Gastrocnemius medialis (tissue), 4 donors: ENCODE results near the gene ADAM17.

ENCODE experiments used
- POLR2A ChIP-seq, 2 donors: fragments of 450-650 bp; IDR thresholded peaks; one replicate each; pipeline ENCODE4 v1.6.1; 2017; ENCODE audit warnings: antibody characterized with exemption in 2 of 2, mild to moderate bottlenecking in 2 of 2, moderate library complexity in 2 of 2
- TF ChIP-seq, protein P1 (sequence below), 5 experiments: fragments of 450-650 bp in 3 of 5; fragments of 200-600 bp in 2 of 5; sonication (generic) in 2 of 5; IDR thresholded peaks in 4 of 5; conservative IDR thresholded peaks in 1 of 5; 1 replicate in 4 of 5; 2 replicates in 1 of 5; pipeline ENCODE4 v1.5.1; 2016 to 2019; ENCODE audit warnings: antibody characterized with exemption in 5 of 5, mild to moderate bottlenecking in 3 of 5, moderate library complexity in 3 of 5

DNA sequence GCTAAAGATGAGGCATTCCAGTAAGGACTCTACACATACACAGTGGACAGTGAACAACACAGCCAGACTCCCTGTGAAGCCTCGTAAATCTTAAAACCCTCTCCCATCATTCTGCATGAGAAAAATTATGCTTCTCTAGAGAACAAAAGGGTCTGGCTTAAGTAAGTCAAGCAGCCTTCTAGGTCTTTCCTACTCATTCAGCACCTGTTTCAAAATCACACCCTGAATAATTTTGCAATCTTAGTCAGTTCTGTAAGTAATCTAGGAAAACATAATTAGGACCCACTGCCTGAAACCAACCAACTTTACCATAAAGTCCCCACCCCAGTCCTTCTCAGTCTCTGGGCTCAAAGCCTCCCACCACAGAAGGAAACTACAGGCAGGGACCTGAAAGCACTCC, 61.5 kb downstream of the ADAM17 start:
- TF ChIP-seq, protein P1, sequence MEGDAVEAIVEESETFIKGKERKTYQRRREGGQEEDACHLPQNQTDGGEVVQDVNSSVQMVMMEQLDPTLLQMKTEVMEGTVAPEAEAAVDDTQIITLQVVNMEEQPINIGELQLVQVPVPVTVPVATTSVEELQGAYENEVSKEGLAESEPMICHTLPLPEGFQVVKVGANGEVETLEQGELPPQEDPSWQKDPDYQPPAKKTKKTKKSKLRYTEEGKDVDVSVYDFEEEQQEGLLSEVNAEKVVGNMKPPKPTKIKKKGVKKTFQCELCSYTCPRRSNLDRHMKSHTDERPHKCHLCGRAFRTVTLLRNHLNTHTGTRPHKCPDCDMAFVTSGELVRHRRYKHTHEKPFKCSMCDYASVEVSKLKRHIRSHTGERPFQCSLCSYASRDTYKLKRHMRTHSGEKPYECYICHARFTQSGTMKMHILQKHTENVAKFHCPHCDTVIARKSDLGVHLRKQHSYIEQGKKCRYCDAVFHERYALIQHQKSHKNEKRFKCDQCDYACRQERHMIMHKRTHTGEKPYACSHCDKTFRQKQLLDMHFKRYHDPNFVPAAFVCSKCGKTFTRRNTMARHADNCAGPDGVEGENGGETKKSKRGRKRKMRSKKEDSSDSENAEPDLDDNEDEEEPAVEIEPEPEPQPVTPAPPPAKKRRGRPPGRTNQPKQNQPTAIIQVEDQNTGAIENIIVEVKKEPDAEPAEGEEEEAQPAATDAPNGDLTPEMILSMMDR (IDR thresholded peaks at IDR 0.05 in 4 of 5, conservative IDR thresholded peaks at IDR 0.05 in 1 of 5) = no peak
- TF ChIP-seq POLR2A (IDR thresholded peaks at IDR 0.05) = no peak
